NCI-H1694 treated with DMSO at 0.1 percent for 48 hours (cell line): ENCODE data around the gene SFT2D3.

Source experiments
- DNase-seq: peaks from one replicate; lab custom pipeline; 2025; lab: John Stamatoyannopoulos, UW

Gene SFT2D3

GRCh38 chr2:127681976-127682857, 19.1 kb upstream of the SFT2D3 start:
- DNase-seq: no peak

- no peak for DNase-seq
Observed at GRCh38 chr2:127683056-127683455, 18.2 kb upstream of the SFT2D3 start.

- DNase-seq: no peak
Observed at GRCh38 chr2:127683757-127684156, 17.5 kb upstream of the SFT2D3 start.

- no peak for DNase-seq
Observed at GRCh38 chr2:127685410-127686080, 15.8 kb upstream of the SFT2D3 start.

- no peak for DNase-seq
Observed at GRCh38 chr2:127688405-127688804, 12.9 kb upstream of the SFT2D3 start.

GRCh38 chr2:127690696-127691095, 10.6 kb upstream of the SFT2D3 start:
- DNase-seq: no peak

GRCh38 chr2:127694986-127695385, 6.3 kb upstream of the SFT2D3 start:
- no peak for DNase-seq

GRCh38 chr2:127695491-127696472, 5.5 kb upstream of the SFT2D3 start:
- peak; percentile 50 for DNase-seq

- DNase-seq: no peak
Observed at GRCh38 chr2:127697482-127698180, 3.7 kb upstream of the SFT2D3 start.

- no peak for DNase-seq
Observed at GRCh38 chr2:127698553-127699355, 2.5 kb upstream of the SFT2D3 start.

GRCh38 chr2:127700527-127701192, 637 bp upstream of the SFT2D3 start:
- DNase-seq: peak; percentile 49

GRCh38 chr2:127701651-127702394, 526 bp downstream of the SFT2D3 start:
- peak; percentile 68 for DNase-seq

GRCh38 chr2:127702395-127703009, 1.2 kb downstream of the SFT2D3 start:
- DNase-seq: no peak

GRCh38 chr2:127703282-127703681, 2.0 kb downstream of the SFT2D3 start:
- DNase-seq: no peak

- DNase-seq: no peak
Observed at GRCh38 chr2:127704641-127705390, 3.5 kb downstream of the SFT2D3 start.

- DNase-seq: no peak
Observed at GRCh38 chr2:127705391-127706065, 4.2 kb downstream of the SFT2D3 start.

GRCh38 chr2:127706215-127706990, 5.1 kb downstream of the SFT2D3 start:
- no peak for DNase-seq
